Keratinocyte (primary cell): Measurements from ENCODE around the gene ATPAF1.

ENCODE experiments used
- EZH2 ChIP-seq: IDR thresholded peaks from one replicate; pipeline ENCODE4 v1.6.1; 2012; ENCODE audit warnings: inconsistent platforms, mild to moderate bottlenecking, low read length, moderate library complexity
- TF ChIP-seq, protein P1 (sequence below), 3 experiments: IDR thresholded peaks in 1 of 3; conservative IDR thresholded peaks in 1 of 3; optimal IDR thresholded peaks in 1 of 3; 2 replicates in 2 of 3; 3 replicates in 1 of 3; pipeline versions ENCODE3 to v1.5.1; 2011; ENCODE audit warnings: low read length in 3 of 3, mild to moderate bottlenecking in 3 of 3, moderate library complexity in 2 of 3, control low read depth in 1 of 3, inconsistent platforms in 1 of 3; ENCODE audit not compliant: insufficient read depth in 2 of 3; ENCODE audit errors: extremely low read depth in 1 of 3

DNA sequence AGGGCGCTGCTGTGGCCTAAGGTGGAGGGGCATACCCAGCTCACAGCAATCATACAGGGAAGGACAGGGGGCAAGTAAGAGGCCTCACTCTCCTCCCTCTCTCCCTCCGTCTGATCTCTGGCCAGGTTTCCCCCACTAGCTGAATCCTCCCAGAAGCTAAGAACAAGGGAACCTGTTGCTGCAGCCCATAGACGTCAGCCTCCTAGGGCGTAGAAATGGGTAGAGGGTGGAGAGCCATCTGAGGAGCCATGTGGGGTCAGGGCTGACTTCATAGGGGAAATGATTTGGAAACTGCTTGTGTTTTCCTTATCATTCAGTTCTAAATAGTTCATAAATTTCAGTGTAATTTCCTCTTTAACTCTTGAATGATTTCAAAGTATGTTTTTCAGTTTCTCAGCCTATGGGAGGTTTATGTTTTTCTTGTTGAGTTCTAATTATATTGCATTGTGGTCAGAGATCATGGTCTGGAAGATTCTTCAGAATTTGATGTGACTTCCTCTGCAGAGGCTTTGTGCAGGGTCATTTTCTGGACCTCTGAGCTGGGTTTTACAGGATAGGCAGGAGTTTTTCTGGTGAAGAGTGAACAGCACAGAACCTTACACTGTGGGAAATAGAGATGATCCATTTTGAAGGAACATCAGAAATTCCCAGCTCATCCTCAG, 49.3 kb downstream of the ATPAF1 start:
- TF ChIP-seq, protein P1, sequence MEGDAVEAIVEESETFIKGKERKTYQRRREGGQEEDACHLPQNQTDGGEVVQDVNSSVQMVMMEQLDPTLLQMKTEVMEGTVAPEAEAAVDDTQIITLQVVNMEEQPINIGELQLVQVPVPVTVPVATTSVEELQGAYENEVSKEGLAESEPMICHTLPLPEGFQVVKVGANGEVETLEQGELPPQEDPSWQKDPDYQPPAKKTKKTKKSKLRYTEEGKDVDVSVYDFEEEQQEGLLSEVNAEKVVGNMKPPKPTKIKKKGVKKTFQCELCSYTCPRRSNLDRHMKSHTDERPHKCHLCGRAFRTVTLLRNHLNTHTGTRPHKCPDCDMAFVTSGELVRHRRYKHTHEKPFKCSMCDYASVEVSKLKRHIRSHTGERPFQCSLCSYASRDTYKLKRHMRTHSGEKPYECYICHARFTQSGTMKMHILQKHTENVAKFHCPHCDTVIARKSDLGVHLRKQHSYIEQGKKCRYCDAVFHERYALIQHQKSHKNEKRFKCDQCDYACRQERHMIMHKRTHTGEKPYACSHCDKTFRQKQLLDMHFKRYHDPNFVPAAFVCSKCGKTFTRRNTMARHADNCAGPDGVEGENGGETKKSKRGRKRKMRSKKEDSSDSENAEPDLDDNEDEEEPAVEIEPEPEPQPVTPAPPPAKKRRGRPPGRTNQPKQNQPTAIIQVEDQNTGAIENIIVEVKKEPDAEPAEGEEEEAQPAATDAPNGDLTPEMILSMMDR (optimal IDR thresholded peaks at IDR 0.05 in 1 of 3, IDR thresholded peaks at IDR 0.05 in 1 of 3, conservative IDR thresholded peaks at IDR 0.05 in 1 of 3; ENCODE audit: extremely low read depth in 1 of 3, insufficient read depth in 2 of 3, low read length in 3 of 3): no peak
- no peak for TF ChIP-seq EZH2
